SIG-M5 (cell line): ENCODE measurements around the gene EVA1B.

Experiments used
- DNase-seq: peaks from one replicate; lab custom pipeline; 2025; lab: John Stamatoyannopoulos, UW

The EVA1B gene

GRCh38 chr1:36346741-36347370, 23.4 kb upstream of the EVA1B start:
- no peak for DNase-seq

- DNase-seq: no peak
Measured at GRCh38 chr1:36345353-36345752, 21.9 kb upstream of the EVA1B start.

- no peak for DNase-seq
Measured at GRCh38 chr1:36344395-36344680, 20.9 kb upstream of the EVA1B start.

- DNase-seq: no peak
Measured at GRCh38 chr1:36343651-36344394, 20.4 kb upstream of the EVA1B start.

GRCh38 chr1:36342426-36343185, 19.2 kb upstream of the EVA1B start:
- DNase-seq: no peak

- no peak for DNase-seq
Measured at GRCh38 chr1:36341626-36342320, 18.3 kb upstream of the EVA1B start.

GRCh38 chr1:36339615-36340014, 16.2 kb upstream of the EVA1B start:
- DNase-seq: no peak

- DNase-seq: no peak
Measured at GRCh38 chr1:36339215-36339614, 15.8 kb upstream of the EVA1B start.

GRCh38 chr1:36337830-36338229, 14.4 kb upstream of the EVA1B start:
- no peak for DNase-seq

GRCh38 chr1:36330940-36331339, 7.5 kb upstream of the EVA1B start:
- no peak for DNase-seq

GRCh38 chr1:36329817-36330216, 6.4 kb upstream of the EVA1B start:
- no peak for DNase-seq

GRCh38 chr1:36328713-36329112, 5.3 kb upstream of the EVA1B start:
- DNase-seq: no peak

GRCh38 chr1:36328088-36328480, 4.6 kb upstream of the EVA1B start:
- DNase-seq: no peak

- DNase-seq: no peak
Measured at GRCh38 chr1:36327421-36328087, 4.1 kb upstream of the EVA1B start.

- no peak for DNase-seq
Measured at GRCh38 chr1:36326499-36326898, 3.1 kb upstream of the EVA1B start.

- no peak for DNase-seq
Measured at GRCh38 chr1:36324353-36324703, 883 bp upstream of the EVA1B start.

GRCh38 chr1:36322786-36323635, 434 bp downstream of the EVA1B start:
- DNase-seq: no peak

- no peak for DNase-seq
Measured at GRCh38 chr1:36322041-36322785, 1.2 kb downstream of the EVA1B start.

GRCh38 chr1:36321119-36321951, 2.1 kb downstream of the EVA1B start:
- no peak for DNase-seq

GRCh38 chr1:36320767-36321118, 2.7 kb downstream of the EVA1B start:
- no peak for DNase-seq
